Measurements from ENCODE around the gene GSTM2.

DNA sequence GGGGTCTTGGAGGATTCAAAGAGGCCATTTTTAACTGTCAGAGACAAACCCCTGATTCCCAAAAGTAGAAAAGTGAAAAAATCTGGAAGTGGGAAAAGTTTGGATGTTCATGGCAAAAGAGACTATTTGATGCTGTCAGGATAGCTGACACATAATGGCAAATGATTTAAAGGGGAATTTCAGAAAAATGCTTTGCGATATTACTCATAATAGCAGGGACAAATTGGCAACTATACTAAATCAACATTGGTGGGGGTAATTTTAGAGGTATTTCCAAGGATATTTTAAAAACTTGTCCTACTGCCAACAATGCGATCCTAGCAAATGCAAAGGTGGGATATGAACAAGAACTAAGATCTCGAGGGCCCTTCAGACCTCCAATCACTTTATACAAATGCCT lies 17.2 kb upstream of the GSTM2 start:
- TF ChIP-seq EZH2 (IDR thresholded peaks at IDR 0.05; ENCODE audit: borderline replicate concordance, low read depth, low read length, poor library complexity, severe bottlenecking), result no peak
- TF ChIP-seq, protein P1, sequence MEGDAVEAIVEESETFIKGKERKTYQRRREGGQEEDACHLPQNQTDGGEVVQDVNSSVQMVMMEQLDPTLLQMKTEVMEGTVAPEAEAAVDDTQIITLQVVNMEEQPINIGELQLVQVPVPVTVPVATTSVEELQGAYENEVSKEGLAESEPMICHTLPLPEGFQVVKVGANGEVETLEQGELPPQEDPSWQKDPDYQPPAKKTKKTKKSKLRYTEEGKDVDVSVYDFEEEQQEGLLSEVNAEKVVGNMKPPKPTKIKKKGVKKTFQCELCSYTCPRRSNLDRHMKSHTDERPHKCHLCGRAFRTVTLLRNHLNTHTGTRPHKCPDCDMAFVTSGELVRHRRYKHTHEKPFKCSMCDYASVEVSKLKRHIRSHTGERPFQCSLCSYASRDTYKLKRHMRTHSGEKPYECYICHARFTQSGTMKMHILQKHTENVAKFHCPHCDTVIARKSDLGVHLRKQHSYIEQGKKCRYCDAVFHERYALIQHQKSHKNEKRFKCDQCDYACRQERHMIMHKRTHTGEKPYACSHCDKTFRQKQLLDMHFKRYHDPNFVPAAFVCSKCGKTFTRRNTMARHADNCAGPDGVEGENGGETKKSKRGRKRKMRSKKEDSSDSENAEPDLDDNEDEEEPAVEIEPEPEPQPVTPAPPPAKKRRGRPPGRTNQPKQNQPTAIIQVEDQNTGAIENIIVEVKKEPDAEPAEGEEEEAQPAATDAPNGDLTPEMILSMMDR (conservative IDR thresholded peaks at IDR 0.05; ENCODE audit: low read depth, low read length), result no peak
